Umbilical cord (tissue), 2 donors: ENCODE results near the gene PACS2. TPM values are rescaled to one million over a fixed set of nuclear protein-coding genes. Genes with fewer than 3 reads are reported as not detected.

ENCODE experiments used
- DNase-seq: peaks from one replicate; pipeline ENCODE4 v3.0.0-alpha.2; 2015; ENCODE audit warnings: low spot score
- total RNA-seq: library from RNA; depleted of rRNA; stranded (reverse); fragments of >200 nt; gene quantifications from one replicate; pipeline ENCODE4 v1.2.3, GENCODE V29; 2014; ENCODE audit warnings: low replicate concordance; ENCODE audit not compliant: insufficient read depth

Gene PACS2
- total RNA-seq, 1 donor from 2014 or later = 17.8 TPM

- no peak for DNase-seq
Observed at GRCh38 chr14:105367116-105368031, 52.8 kb downstream of the PACS2 start.

- no peak for DNase-seq
Observed at GRCh38 chr14:105368032-105368417, 53.5 kb downstream of the PACS2 start.

GRCh38 chr14:105368426-105368825, 53.9 kb downstream of the PACS2 start:
- DNase-seq = no peak

GRCh38 chr14:105368910-105369652, 54.5 kb downstream of the PACS2 start:
- DNase-seq = no peak

- DNase-seq = no peak
Observed at GRCh38 chr14:105369653-105370040, 55.1 kb downstream of the PACS2 start.

- no peak for DNase-seq
Observed at GRCh38 chr14:105374389-105374788, 59.8 kb downstream of the PACS2 start.

- DNase-seq = no peak
Observed at GRCh38 chr14:105375635-105376057, 61.1 kb downstream of the PACS2 start.

GRCh38 chr14:105376521-105377440, 62.2 kb downstream of the PACS2 start:
- no peak for DNase-seq

- no peak for DNase-seq
Observed at GRCh38 chr14:105377555-105378182, 63.1 kb downstream of the PACS2 start.

GRCh38 chr14:105378199-105378598, 63.7 kb downstream of the PACS2 start:
- no peak for DNase-seq

GRCh38 chr14:105378873-105379685, 64.5 kb downstream of the PACS2 start:
- no peak for DNase-seq

- DNase-seq = no peak
Observed at GRCh38 chr14:105379946-105380345, 65.4 kb downstream of the PACS2 start.

- DNase-seq = no peak
Observed at GRCh38 chr14:105380756-105381155, 66.2 kb downstream of the PACS2 start.

- no peak for DNase-seq
Observed at GRCh38 chr14:105381446-105382342, 67.1 kb downstream of the PACS2 start.

GRCh38 chr14:105382343-105383082, 68.0 kb downstream of the PACS2 start:
- DNase-seq = no peak

GRCh38 chr14:105383083-105383730, 68.7 kb downstream of the PACS2 start:
- DNase-seq = no peak

GRCh38 chr14:105384041-105384557, 69.6 kb downstream of the PACS2 start:
- DNase-seq = peak; percentile 28
